B cell (primary cell): Measurements from ENCODE around the gene KLHL7.

ENCODE experiments used
- CTCF ChIP-seq: fragments of 200-600 bp; IDR thresholded peaks from one replicate; pipeline ENCODE4 v1.8.0; 2022; ENCODE audit warnings: antibody characterized with exemption, mild to moderate bottlenecking
- EZH2 ChIP-seq: IDR thresholded peaks from 2 replicates; pipeline ENCODE4 v1.6.1; 2012; ENCODE audit warnings: borderline replicate concordance, low read depth, mild to moderate bottlenecking, moderate library complexity, low read length; ENCODE audit not compliant: insufficient read depth, poor library complexity, severe bottlenecking

GRCh38 chr7:23075571-23075970, 30.0 kb upstream of the KLHL7 start:
- TF ChIP-seq CTCF (no peak), EZH2 (no peak)
